ENCODE measurements around the gene FRMPD4.

The FRMPD4 gene

DNA sequence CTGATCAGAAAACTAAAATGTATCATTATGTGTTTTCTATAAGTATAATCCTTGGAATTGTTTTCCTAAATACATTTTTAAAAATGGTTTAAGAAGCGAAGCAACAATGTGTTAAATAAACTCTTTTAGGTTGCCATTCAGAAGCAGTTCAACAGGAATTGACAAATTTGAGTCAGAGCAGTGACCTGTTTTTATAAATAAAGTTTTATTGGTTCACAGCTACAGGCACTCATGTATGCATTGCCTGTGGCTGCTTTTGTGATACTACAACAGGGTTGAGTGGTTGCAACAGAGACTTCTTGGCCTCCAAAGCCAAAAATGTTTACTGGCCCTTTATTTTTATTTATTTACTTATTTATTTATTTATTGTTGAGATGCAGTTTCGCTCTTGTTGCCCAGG is 99.5 kb downstream of the FRMPD4 start:
- TF ChIP-seq, protein P1, sequence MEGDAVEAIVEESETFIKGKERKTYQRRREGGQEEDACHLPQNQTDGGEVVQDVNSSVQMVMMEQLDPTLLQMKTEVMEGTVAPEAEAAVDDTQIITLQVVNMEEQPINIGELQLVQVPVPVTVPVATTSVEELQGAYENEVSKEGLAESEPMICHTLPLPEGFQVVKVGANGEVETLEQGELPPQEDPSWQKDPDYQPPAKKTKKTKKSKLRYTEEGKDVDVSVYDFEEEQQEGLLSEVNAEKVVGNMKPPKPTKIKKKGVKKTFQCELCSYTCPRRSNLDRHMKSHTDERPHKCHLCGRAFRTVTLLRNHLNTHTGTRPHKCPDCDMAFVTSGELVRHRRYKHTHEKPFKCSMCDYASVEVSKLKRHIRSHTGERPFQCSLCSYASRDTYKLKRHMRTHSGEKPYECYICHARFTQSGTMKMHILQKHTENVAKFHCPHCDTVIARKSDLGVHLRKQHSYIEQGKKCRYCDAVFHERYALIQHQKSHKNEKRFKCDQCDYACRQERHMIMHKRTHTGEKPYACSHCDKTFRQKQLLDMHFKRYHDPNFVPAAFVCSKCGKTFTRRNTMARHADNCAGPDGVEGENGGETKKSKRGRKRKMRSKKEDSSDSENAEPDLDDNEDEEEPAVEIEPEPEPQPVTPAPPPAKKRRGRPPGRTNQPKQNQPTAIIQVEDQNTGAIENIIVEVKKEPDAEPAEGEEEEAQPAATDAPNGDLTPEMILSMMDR (IDR thresholded peaks at IDR 0.05), result no peak
- Histone ChIP-seq H3K4me1 (no peaks in the 10 kb centered on the region), H3K27ac (no peak overlapping the region), H3K4me3 (no peak overlapping the region), H3K27me3 (no peaks in the 10 kb centered on the region), H3K36me3 (no peaks in the 10 kb centered on the region), H3K9me3 (no peaks in the 10 kb centered on the region)
- intact Hi-C loops (cut with DNase I; ENCODE audit: low total_unique reads), result no loop called here
- no peak for DNase-seq

DNA sequence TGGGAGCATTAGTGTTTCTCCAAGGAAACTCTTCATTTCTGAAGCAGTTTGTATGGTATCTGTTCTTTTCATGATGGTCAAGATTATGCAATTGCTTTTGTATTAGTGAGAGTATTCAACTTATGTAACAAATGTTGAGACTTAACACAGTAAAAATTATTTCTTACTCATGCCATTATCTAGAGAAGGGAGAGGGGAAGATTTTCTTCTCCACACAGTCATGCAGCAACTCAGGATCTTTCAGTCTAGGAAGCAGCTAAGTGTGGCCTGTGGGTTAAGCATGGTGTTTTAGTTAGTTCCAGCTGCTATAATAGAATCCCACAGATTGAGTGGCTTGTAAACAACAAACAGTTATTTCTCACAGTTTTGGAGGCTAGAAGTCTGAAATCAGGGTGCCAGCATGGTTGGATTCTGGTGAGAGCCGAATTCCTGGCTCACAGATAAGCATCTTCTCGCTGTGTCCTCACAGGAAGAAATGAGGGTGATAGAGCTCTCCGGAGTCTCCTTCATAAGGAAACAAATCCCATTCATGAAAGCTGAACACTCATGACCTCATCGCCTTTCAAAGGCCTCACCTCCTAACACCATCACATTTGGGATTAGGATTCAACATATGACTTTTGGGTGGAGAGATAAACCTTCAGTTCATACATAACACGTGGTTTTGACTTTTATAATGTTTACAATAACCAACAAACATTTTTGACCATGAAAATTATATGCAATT is 101.2 kb downstream of the FRMPD4 start:
- intact Hi-C loops (cut with DNase I; ENCODE audit: low total_unique reads), result no loop called here
- Histone ChIP-seq H3K4me3 (no peak overlapping the region), H3K27me3 (no peaks in the 10 kb centered on the region), H3K9me3 (no peaks in the 10 kb centered on the region), H3K27ac (no peak overlapping the region), H3K36me3 (no peaks in the 10 kb centered on the region), H3K4me1 (no peaks in the 10 kb centered on the region)
- DNase-seq, result no peak
- TF ChIP-seq, protein P1 (IDR thresholded peaks at IDR 0.05), result no peak

DNA sequence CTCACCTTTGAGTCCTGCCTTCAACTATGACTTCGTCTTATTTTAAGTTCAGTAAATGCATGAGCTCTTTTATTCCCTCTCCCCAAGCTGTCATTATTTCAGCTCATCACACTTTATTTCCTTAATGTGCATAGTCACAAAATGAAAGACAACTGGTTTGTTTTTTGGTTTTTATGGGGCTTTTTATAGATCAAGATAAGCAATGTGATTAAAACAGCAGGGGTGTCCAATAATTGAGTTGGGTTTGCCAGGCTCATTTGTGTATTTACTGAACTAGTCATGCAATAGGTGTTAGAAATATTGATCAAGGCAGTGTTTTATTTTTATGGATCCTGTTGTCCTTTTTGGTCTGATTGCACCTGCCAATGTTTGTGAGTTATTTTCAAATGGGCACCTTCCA is 102.2 kb downstream of the FRMPD4 start:
- intact Hi-C loops (cut with DNase I; ENCODE audit: low total_unique reads), result no loop called here
- DNase-seq, result no peak
- no peak overlapping the region for H3K4me3 ChIP-seq
- H3K27me3 ChIP-seq, result no peaks in the 10 kb centered on the region
- no peaks in the 10 kb centered on the region for H3K9me3 ChIP-seq
- no peaks in the 10 kb centered on the region for H3K36me3 ChIP-seq
- TF ChIP-seq, protein P1 (IDR thresholded peaks at IDR 0.05), result no peak
- H3K27ac ChIP-seq, result no peak overlapping the region
- H3K4me1 ChIP-seq, result no peaks in the 10 kb centered on the region

DNA sequence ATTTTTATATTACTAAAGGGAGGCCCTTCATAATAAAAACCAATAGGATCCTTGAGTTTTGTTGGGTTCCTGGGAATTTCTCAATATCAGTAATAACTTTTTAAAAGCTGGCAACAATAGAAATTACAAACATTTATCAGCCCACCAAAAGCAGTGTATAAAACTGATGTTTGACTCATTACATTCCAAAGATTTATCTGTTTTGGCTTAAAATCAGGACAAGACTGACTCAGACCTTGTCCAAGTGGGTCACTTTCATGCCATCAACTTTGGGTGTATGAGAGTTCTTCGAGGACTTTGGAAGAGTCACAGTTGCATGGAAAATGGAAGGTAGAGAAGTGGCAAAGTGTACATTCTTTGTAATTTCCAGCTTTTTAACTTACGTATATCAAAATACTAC is 102.8 kb downstream of the FRMPD4 start:
- Histone ChIP-seq H3K27ac (no peak overlapping the region), H3K36me3 (no peaks in the 10 kb centered on the region), H3K27me3 (no peaks in the 10 kb centered on the region), H3K4me1 (no peaks in the 10 kb centered on the region), H3K9me3 (no peaks in the 10 kb centered on the region), H3K4me3 (no peak overlapping the region)
- DNase-seq, result no peak
- TF ChIP-seq, protein P1 (IDR thresholded peaks at IDR 0.05), result no peak
- intact Hi-C loops (cut with DNase I; ENCODE audit: low total_unique reads), result no loop called here

DNA sequence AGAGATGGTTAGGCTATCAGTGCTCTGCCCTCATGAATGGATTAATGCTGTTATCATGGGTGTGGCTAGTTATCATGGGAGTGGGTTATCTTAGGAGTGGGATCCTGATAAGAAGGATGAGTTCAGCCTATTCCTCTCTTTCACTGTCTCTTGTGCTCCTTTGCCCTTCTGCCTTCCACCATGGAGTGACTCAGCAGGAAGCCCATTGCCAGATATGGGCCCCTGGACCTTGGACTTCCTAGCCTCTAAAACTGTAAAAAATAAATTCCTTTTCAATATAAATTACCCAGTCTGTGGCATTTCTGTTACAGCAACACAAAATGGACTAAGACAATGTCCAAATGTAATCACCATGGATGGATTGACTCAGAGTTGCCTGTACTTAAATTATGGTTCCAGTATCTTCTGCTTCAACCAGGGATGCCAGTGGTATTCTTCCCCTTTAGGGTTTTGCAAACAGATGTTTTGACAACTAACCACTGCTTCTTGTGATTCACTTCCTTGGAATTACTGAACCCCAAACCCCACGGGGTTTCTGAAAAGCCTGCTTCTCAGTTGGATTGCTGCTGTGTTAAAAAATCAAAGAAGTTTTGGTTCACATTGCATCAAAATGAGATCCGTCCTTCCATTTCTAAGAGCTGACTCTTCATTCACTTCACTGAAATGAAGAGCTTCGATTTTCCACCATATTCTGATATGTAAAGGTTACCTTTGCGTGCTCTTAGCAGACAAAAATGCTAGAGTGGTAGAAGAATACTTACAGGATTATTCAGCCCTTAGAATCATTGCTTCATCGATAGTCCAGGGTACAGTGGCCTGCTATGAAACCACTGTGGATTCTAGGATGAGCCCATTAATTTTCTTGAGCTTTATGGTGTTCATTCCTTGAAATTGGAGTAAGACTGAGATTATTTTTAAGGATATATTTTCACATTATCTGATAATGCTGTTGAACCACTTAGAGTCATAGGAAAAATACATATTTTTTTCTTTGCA is 107.7 kb downstream of the FRMPD4 start:
- H3K4me3 ChIP-seq, result no peak overlapping the region
- H3K27me3 ChIP-seq, result no peaks in the 10 kb centered on the region
- H3K9me3 ChIP-seq, result no peaks in the 10 kb centered on the region
- H3K4me1 ChIP-seq, result no peaks in the 10 kb centered on the region
- no peak for DNase-seq
- H3K27ac ChIP-seq, result no peak overlapping the region
- intact Hi-C loops (cut with DNase I; ENCODE audit: low total_unique reads), result no loop called here
- no peaks in the 10 kb centered on the region for H3K36me3 ChIP-seq
- TF ChIP-seq, protein P1 (IDR thresholded peaks at IDR 0.05), result no peak
